Right lobe of liver (tissue), 4 donors: ENCODE results near the gene ADRA1B.

Source experiments
- CTCF ChIP-seq, 4 donors: fragments of 200-600 bp in 3 of 4; fragments of 450-650 bp in 1 of 4; IDR thresholded peaks; one replicate each; pipeline versions ENCODE4 v1.5.1 to v1.8.0; 2016 to 2022; ENCODE audit warnings: antibody characterized with exemption in 4 of 4, mild to moderate bottlenecking in 2 of 4
- POLR2A ChIP-seq: fragments of 450-650 bp; IDR thresholded peaks from one replicate; pipeline ENCODE4 v1.6.1; 2017; ENCODE audit warnings: antibody characterized with exemption, mild to moderate bottlenecking
- donor health status: DM: no; HTN: no; CAD: no.
- donor health status: DM: no; HTN: no; CAD: no.
- donor health status: DM: no; HTN: yes; CAD: no.

GRCh38 chr5:159945359-159945758 lies 29.1 kb downstream of the ADRA1B start:
- TF ChIP-seq CTCF (IDR thresholded peaks at IDR 0.05) (no peak), POLR2A (no peak)
